Measurements from ENCODE around the gene EPN1. TPM values are rescaled to one million over a fixed set of nuclear protein-coding genes. Genes with fewer than 3 reads are reported as not detected.
A peak's percentile ranks its signal among the peaks of the same experiment; 100 is the strongest.

EPN1 gene
- total and polyA plus RNA-seq, 5 donors from 2014 or later = 6.3 to 46.1 (median 8.1) TPM

DNA sequence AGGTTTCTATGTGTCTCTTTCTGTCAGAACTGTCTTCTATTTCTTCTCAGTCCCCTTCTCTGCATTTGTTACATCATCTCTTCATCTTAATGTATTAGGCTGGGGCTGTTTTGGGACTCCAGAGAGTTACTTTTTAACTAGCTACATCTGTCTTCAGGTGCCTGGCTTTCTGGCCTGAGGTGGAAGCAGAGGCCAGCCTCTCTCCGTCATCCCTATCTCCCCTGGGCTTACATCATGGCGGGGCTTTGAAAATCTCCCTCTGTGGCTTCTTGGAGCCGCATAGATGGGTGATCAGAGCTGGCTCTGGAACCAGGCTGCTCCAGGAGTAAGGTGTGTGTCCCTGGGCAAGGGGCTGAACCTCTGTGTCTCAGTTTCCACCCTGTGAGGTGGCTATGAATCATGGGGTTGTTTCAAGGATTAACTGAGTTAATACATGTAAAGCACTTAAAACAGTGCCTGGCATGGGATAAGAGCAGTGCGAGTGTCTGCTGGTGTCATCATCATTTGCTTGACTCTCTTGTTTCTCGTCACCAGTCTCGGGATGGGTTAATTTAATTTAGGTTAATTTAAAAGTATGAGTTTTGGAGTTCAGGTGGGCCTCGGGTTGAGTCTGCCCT is 2.0 kb downstream of the EPN1 start:
- peak overlapping the region; percentile 75 to 100 (median 96) for H3K4me3 Mint-ChIP-seq
- Histone ChIP-seq H3K4me1 (ENCODE audit: control insufficient read depth, insufficient read depth, low read length, poor library complexity, severe bottlenecking) (peaks cover 41% of the 10 kb centered on the region), H3K36me3 (ENCODE audit: control insufficient read depth, insufficient read depth, low read length) (peaks cover 53% of the 10 kb centered on the region), H3K4me3 (ENCODE audit: low read depth, low read length) (peak overlapping the region; percentile 95), H3K27me3 (ENCODE audit: control insufficient read depth, insufficient read depth, low read length) (no peaks in the 10 kb centered on the region), H3K9me3 (ENCODE audit: control insufficient read depth in 2 of 2, low read length in 2 of 2) (no peaks in the 10 kb centered on the region), H3K27ac (ENCODE audit: insufficient read depth, low read length, poor library complexity, severe bottlenecking) (no peak overlapping the region)
- H3K4me1 Mint-ChIP-seq = peaks cover 19 to 68% (median 29%) of the 10 kb centered on the region in 4 donors
- DNase-seq (no peak), ATAC-seq (ENCODE audit: low read depth in 2 of 2) (no peak)
- peaks cover 18% of the 10 kb centered on the region for H3K36me3 Mint-ChIP-seq
- H3K9me3 Mint-ChIP-seq = peaks cover 0 to 3% (median 0%) of the 10 kb centered on the region in 7 donors
- H3K27ac Mint-ChIP-seq = peak overlapping the region; percentile 26 to 92 (median 81)
- H3K27me3 Mint-ChIP-seq = no peaks in the 10 kb centered on the region

DNA sequence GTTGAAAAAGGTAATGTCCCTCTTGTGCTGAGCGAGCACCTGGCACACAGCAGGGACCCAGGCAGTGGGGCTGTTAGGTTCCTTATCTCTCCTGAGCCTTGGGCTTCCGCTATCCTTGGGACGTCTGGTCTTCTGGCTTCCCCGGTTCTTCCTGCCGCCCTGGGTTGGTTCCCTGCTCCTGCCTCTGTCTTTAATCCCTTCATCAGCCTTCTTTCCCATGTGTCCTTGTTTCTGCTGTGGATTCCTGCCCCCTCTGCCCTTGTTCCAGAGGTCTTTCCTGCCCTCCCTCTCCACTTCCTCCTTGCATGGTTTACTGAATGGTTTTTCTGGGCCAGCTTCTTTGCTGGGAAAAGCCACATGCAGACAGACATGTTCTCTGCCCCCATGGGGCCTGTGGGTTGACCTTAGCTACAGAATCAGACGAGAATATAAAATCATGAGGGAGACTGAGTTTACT is 2.6 kb downstream of the EPN1 start:
- Histone ChIP-seq H3K36me3 (ENCODE audit: control insufficient read depth, insufficient read depth, low read length) (peaks cover 52% of the 10 kb centered on the region), H3K27me3 (ENCODE audit: control insufficient read depth, insufficient read depth, low read length) (no peaks in the 10 kb centered on the region), H3K4me3 (ENCODE audit: low read depth, low read length) (no peak overlapping the region), H3K4me1 (ENCODE audit: control insufficient read depth, insufficient read depth, low read length, poor library complexity, severe bottlenecking) (peaks cover 44% of the 10 kb centered on the region), H3K27ac (ENCODE audit: insufficient read depth, low read length, poor library complexity, severe bottlenecking) (no peak overlapping the region), H3K9me3 (ENCODE audit: control insufficient read depth in 2 of 2, low read length in 2 of 2) (no peaks in the 10 kb centered on the region)
- peaks cover 0 to 3% (median 0%) of the 10 kb centered on the region in 7 donors for H3K9me3 Mint-ChIP-seq
- peak overlapping the region; percentile 32 to 92 (median 44) for H3K27ac Mint-ChIP-seq
- H3K4me3 Mint-ChIP-seq = peak overlapping the region in 3 of 4 donors; percentile 47 to 94 (median 65)
- H3K27me3 Mint-ChIP-seq = no peaks in the 10 kb centered on the region
- no peak for ATAC-seq (ENCODE audit: low read depth in 2 of 2)
- H3K4me1 Mint-ChIP-seq = peaks cover 14 to 63% (median 29%) of the 10 kb centered on the region in 4 donors
- no peak for DNase-seq
- peaks cover 14% of the 10 kb centered on the region for H3K36me3 Mint-ChIP-seq

DNA sequence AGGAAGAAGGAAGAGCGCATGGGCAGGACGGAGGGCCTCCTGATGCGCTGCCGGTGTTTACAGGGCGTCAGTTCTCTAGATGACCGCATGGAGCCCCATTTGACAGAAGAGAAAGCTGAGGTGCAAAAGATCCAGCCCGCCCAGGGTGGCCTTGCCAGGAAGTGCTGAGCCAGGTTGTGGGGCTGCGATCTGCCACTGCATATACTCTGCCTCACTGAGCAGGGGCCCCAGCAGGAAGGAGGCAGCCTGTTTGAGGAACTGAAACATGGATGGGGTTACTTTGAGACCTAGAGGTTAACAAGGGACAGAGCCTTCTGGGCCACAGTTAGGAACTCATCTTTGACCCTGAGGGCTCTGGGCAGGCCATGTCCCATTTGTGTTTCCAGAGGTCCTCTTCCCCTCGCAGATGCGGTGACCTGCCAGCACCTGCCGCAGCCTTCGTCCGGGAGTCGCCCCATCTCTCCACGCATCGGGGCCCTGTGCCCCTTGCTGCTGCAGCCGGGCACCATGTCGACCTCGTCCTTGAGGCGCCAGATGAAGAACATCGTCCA is 3.2 kb downstream of the EPN1 start:
- no peak overlapping the region for H3K4me3 ChIP-seq (ENCODE audit: low read depth, low read length)
- H3K4me3 Mint-ChIP-seq = peak overlapping the region in 2 of 4 donors; percentile 65 to 94

DNA sequence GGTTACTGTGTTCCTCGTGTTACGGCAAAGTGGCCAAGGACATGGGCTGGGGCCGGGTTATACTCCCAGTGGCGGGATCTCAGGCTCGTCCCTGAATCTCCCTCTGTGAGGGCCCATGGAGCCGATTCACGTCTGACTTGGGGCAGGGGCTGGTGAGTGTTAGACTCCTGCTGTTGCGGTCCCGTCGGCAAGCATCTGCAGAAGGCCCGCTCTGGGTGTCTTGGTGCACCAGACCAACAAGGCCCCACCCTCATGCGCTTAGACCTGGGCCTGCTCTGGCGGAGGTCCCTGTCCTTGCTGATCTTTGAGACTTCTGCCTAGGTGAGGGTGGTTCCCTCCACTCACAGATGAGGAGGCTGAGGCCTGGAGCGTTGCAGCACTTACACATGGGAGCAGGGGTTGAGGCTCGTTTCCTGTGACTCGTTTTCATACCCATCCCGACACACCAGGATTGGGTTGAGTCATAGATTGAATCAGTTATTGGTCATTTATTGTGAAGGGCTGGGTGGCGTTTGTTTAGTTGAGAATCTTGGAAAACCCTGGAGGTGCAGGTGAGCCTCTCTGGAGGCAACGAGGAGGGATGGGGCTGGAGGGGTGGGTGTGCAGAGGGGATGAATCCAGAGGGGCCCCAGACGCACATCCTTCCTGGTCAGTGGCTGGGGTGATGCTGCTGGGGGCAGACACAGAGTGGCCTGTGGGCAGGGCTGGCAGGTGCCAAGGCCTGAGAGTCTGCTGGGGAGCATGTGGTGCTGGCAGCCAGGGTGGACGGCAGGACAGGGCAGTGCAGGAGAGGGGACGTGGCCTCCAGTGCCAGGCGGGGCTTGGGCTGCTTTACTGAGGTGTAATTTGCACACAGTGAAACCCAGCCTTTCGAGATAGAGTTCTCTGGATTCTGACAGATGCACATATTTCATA is 4.6 kb downstream of the EPN1 start:
- Mint-ChIP-seq H3K4me1 (peaks cover 14 to 59% (median 27%) of the 10 kb centered on the region in 4 donors), H3K9me3 (peaks cover 0 to 3% (median 0%) of the 10 kb centered on the region in 7 donors), H3K36me3 (peaks cover 14% of the 10 kb centered on the region), H3K27ac (peak overlapping the region in 2 of 3 donors; percentile 31 to 91), H3K27me3 (no peaks in the 10 kb centered on the region), H3K4me3 (peak overlapping the region in 2 of 4 donors; percentile 29 to 68)
- Histone ChIP-seq H3K4me3 (ENCODE audit: low read depth, low read length) (no peak overlapping the region), H3K9me3 (ENCODE audit: control insufficient read depth in 2 of 2, low read length in 2 of 2) (no peaks in the 10 kb centered on the region), H3K4me1 (ENCODE audit: control insufficient read depth, insufficient read depth, low read length, poor library complexity, severe bottlenecking) (peaks cover 40% of the 10 kb centered on the region), H3K27ac (ENCODE audit: insufficient read depth, low read length, poor library complexity, severe bottlenecking) (no peak overlapping the region), H3K36me3 (ENCODE audit: control insufficient read depth, insufficient read depth, low read length) (peaks cover 60% of the 10 kb centered on the region), H3K27me3 (ENCODE audit: control insufficient read depth, insufficient read depth, low read length) (no peaks in the 10 kb centered on the region)
- DNase-seq = no peak
- ATAC-seq (ENCODE audit: low read depth in 2 of 2) = no peak

More for the DNA sequence above, 3.2 kb downstream of the EPN1 start:
- H3K27ac ChIP-seq (ENCODE audit: insufficient read depth, low read length, poor library complexity, severe bottlenecking) = no peak overlapping the region
- H3K27me3 ChIP-seq (ENCODE audit: control insufficient read depth, insufficient read depth, low read length) = no peaks in the 10 kb centered on the region
- Mint-ChIP-seq H3K4me1 (peaks cover 14 to 62% (median 28%) of the 10 kb centered on the region in 4 donors), H3K27ac (peak overlapping the region in 2 of 3 donors; percentile 38 to 92), H3K36me3 (peaks cover 14% of the 10 kb centered on the region), H3K27me3 (no peaks in the 10 kb centered on the region), H3K9me3 (peaks cover 0 to 3% (median 0%) of the 10 kb centered on the region in 7 donors)
- peaks cover 44% of the 10 kb centered on the region for H3K4me1 ChIP-seq (ENCODE audit: control insufficient read depth, insufficient read depth, low read length, poor library complexity, severe bottlenecking)
- no peak for ATAC-seq (ENCODE audit: low read depth in 2 of 2)
- no peaks in the 10 kb centered on the region for H3K9me3 ChIP-seq (ENCODE audit: control insufficient read depth in 2 of 2, low read length in 2 of 2)
- peaks cover 52% of the 10 kb centered on the region for H3K36me3 ChIP-seq (ENCODE audit: control insufficient read depth, insufficient read depth, low read length)
- DNase-seq = no peak

DNA sequence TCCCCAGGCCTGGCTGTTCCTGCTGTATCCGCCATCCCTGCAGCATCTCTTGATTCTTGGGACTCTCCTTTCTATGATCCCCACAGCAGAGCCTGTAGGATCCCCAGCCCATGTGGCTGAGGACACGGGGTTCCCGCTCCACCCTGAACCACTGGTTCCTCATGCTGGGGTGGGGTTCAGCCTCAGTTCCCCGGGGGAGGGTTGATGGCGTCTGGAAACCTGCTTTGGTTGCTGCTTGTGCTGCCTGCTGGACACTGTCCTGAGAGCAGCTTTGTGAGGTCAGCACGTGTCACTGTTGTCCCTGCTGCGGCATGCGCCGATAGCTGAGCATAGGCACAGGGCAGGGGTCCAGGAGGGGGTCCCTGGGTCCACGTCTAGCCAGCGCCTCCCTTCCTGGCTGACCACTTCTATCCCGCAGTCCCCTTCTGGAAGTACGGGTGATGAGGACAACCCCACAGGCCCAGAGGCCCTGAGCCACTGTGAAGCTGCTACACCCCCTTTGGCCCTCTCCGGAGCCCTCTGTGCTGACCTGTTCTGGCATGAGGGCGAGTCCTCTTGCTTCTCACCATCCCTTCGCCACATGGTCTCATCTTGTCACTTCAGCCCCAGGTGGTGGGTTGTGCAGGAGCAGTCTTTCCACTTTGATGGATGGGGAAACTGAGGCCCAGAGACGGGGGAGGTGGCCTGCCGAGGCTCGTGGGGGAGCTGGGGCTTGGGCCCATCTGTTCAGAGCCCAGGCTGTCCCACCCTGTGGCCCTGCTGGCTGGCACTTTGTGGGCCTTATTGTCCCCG is 5.5 kb downstream of the EPN1 start:
- H3K27me3 ChIP-seq (ENCODE audit: control insufficient read depth, insufficient read depth, low read length) = no peaks in the 10 kb centered on the region
- no peak overlapping the region for H3K27ac ChIP-seq (ENCODE audit: insufficient read depth, low read length, poor library complexity, severe bottlenecking)
- ATAC-seq (ENCODE audit: low read depth in 2 of 2) (no peak), DNase-seq (no peak)
- no peak overlapping the region for H3K4me3 ChIP-seq (ENCODE audit: low read depth, low read length)
- H3K36me3 Mint-ChIP-seq = peaks cover 12% of the 10 kb centered on the region
- peak overlapping the region in 1 of 4 donors; percentile 29 for H3K4me3 Mint-ChIP-seq
- peaks cover 69% of the 10 kb centered on the region for H3K36me3 ChIP-seq (ENCODE audit: control insufficient read depth, insufficient read depth, low read length)
- H3K4me1 Mint-ChIP-seq = peaks cover 10 to 56% (median 28%) of the 10 kb centered on the region in 4 donors
- H3K9me3 Mint-ChIP-seq = peaks cover 0 to 3% (median 0%) of the 10 kb centered on the region in 7 donors
- H3K9me3 ChIP-seq (ENCODE audit: control insufficient read depth in 2 of 2, low read length in 2 of 2) = no peaks in the 10 kb centered on the region
- H3K4me1 ChIP-seq (ENCODE audit: control insufficient read depth, insufficient read depth, low read length, poor library complexity, severe bottlenecking) = peaks cover 36% of the 10 kb centered on the region
- no peak overlapping the region for H3K27ac Mint-ChIP-seq
- H3K27me3 Mint-ChIP-seq = no peaks in the 10 kb centered on the region

DNA sequence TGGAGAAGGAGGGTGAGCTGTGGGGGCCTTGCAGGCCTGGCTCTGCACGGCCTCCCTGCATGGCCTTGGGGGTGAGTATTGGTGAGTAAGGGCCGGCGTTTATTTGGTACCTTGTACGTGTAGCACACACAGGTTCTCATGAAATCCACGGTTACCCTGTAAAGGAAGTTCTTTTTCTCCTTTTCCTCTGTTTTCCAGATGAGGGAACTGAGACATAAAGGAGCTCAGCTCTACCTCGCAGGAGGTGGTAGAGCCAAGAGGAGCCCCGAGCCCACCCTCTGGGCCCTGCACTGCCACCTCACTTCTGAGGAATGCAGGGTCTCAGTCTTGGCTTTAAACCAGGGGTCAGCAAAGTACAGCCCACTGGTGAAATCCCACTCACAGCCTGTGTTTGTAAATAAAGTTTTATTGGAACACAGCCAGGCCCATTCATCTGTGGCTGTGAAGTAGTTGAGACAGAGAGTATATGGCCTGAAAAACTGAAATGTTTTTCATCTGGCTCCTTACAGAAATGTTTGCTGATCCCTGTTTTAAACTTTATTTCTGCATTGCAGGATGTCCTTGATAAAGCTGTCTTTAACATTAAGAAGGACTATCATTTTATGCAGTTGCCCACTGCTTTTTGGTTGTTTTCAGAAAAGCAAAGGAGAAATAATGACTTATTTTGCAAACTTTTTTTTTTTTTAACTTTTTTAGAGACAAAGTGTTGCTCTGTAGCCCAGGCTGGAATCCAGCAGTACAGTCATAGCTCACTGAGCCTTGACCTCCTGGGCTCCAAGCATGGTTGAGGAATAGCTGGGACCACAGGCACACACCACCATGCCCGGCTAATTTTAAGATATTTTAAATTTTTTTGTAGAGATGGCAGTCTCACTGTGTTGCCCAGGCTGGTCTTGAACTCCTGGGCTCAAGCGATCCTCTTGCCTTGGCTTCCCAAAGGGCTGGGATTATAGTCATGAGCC is 6.4 kb downstream of the EPN1 start:
- no peak for ATAC-seq (ENCODE audit: low read depth in 2 of 2)
- Histone ChIP-seq H3K27me3 (ENCODE audit: control insufficient read depth, insufficient read depth, low read length) (no peaks in the 10 kb centered on the region), H3K27ac (ENCODE audit: insufficient read depth, low read length, poor library complexity, severe bottlenecking) (no peak overlapping the region), H3K4me1 (ENCODE audit: control insufficient read depth, insufficient read depth, low read length, poor library complexity, severe bottlenecking) (peaks cover 27% of the 10 kb centered on the region), H3K9me3 (ENCODE audit: control insufficient read depth in 2 of 2, low read length in 2 of 2) (no peaks in the 10 kb centered on the region), H3K36me3 (ENCODE audit: control insufficient read depth, insufficient read depth, low read length) (peaks cover 77% of the 10 kb centered on the region), H3K4me3 (ENCODE audit: low read depth, low read length) (no peak overlapping the region)
- no peak for DNase-seq
- H3K4me1 Mint-ChIP-seq = peaks cover 2 to 55% (median 20%) of the 10 kb centered on the region in 4 donors
- no peaks in the 10 kb centered on the region for H3K27me3 Mint-ChIP-seq
- H3K9me3 Mint-ChIP-seq = peaks cover 0 to 3% (median 0%) of the 10 kb centered on the region in 7 donors
- no peak overlapping the region for H3K4me3 Mint-ChIP-seq
- peaks cover 11% of the 10 kb centered on the region for H3K36me3 Mint-ChIP-seq
- H3K27ac Mint-ChIP-seq = no peak overlapping the region

Data from CD4-positive, CD25-positive, alpha-beta regulatory T cell (primary cell).